ENCODE data around the gene LHFPL3. TPM values are rescaled to one million over a fixed set of nuclear protein-coding genes. Genes with fewer than 3 reads are reported as not detected.

LHFPL3 gene
- total RNA-seq, 2 donors from 2014 or later, result not detected

- no peak overlapping the region for H3K4me3 ChIP-seq
- no peaks in the 10 kb centered on the region for H3K9me3 ChIP-seq
- TF ChIP-seq CTCF (IDR thresholded peaks at IDR 0.05), result no peak
- ATAC-seq (ENCODE audit: insufficient number of reproducible peaks, low FRiP score, low read depth) (no peak), DNase-seq (ENCODE audit: low spot score) (no peak)
- H3K36me3 ChIP-seq, result no peaks in the 10 kb centered on the region
- no peaks in the 10 kb centered on the region for H3K27me3 ChIP-seq (replicated peaks; ENCODE audit: insufficient read depth)
- no peak overlapping the region for H3K27ac ChIP-seq
- no peaks in the 10 kb centered on the region for H3K4me1 ChIP-seq (ENCODE audit: control insufficient read depth in 1 of 2, low read depth in 2 of 2)
Observed at GRCh38 chr7:104534149-104534548, 205.7 kb downstream of the LHFPL3 start.

GRCh38 chr7:104535841-104536240 lies 207.4 kb downstream of the LHFPL3 start:
- Histone ChIP-seq H3K36me3 (no peaks in the 10 kb centered on the region), H3K4me3 (no peak overlapping the region), H3K9me3 (no peaks in the 10 kb centered on the region), H3K4me1 (ENCODE audit: control insufficient read depth in 1 of 2, low read depth in 2 of 2) (no peaks in the 10 kb centered on the region), H3K27me3 (replicated peaks; ENCODE audit: insufficient read depth) (no peaks in the 10 kb centered on the region), H3K27ac (no peak overlapping the region)
- ATAC-seq (ENCODE audit: insufficient number of reproducible peaks, low FRiP score, low read depth), result no peak
- TF ChIP-seq CTCF (IDR thresholded peaks at IDR 0.05), result no peak
- no peak for DNase-seq (ENCODE audit: low spot score)

GRCh38 chr7:104536956-104537355 lies 208.6 kb downstream of the LHFPL3 start:
- Histone ChIP-seq H3K27me3 (replicated peaks; ENCODE audit: insufficient read depth) (no peaks in the 10 kb centered on the region), H3K4me3 (no peak overlapping the region), H3K4me1 (ENCODE audit: control insufficient read depth in 1 of 2, low read depth in 2 of 2) (no peaks in the 10 kb centered on the region), H3K27ac (no peak overlapping the region), H3K9me3 (no peaks in the 10 kb centered on the region), H3K36me3 (no peaks in the 10 kb centered on the region)
- no peak for TF ChIP-seq CTCF (IDR thresholded peaks at IDR 0.05)
- ATAC-seq (ENCODE audit: insufficient number of reproducible peaks, low FRiP score, low read depth) (no peak), DNase-seq (ENCODE audit: low spot score) (no peak)

GRCh38 chr7:104538152-104538551 lies 209.7 kb downstream of the LHFPL3 start:
- Histone ChIP-seq H3K9me3 (no peaks in the 10 kb centered on the region), H3K36me3 (no peaks in the 10 kb centered on the region), H3K27me3 (replicated peaks; ENCODE audit: insufficient read depth) (no peaks in the 10 kb centered on the region), H3K4me1 (ENCODE audit: control insufficient read depth in 1 of 2, low read depth in 2 of 2) (no peaks in the 10 kb centered on the region), H3K4me3 (no peak overlapping the region), H3K27ac (no peak overlapping the region)
- no peak for ATAC-seq (ENCODE audit: insufficient number of reproducible peaks, low FRiP score, low read depth)
- no peak for TF ChIP-seq CTCF (IDR thresholded peaks at IDR 0.05)
- no peak for DNase-seq (ENCODE audit: low spot score)

GRCh38 chr7:104541897-104542296 lies 213.5 kb downstream of the LHFPL3 start:
- TF ChIP-seq CTCF (IDR thresholded peaks at IDR 0.05), result no peak
- DNase-seq (ENCODE audit: low spot score), result no peak
- Histone ChIP-seq H3K4me3 (no peak overlapping the region), H3K36me3 (no peaks in the 10 kb centered on the region), H3K9me3 (no peaks in the 10 kb centered on the region), H3K27me3 (replicated peaks; ENCODE audit: insufficient read depth) (no peaks in the 10 kb centered on the region), H3K4me1 (ENCODE audit: control insufficient read depth in 1 of 2, low read depth in 2 of 2) (no peaks in the 10 kb centered on the region), H3K27ac (no peak overlapping the region)
- ATAC-seq (ENCODE audit: insufficient number of reproducible peaks, low FRiP score, low read depth), result no peak
